Measurements from ENCODE around the gene LONRF3.
"Not testable (repeated sequence)": the region's sequence is repeated elsewhere in the genome, so short reads cannot be mapped to it uniquely, and the experiment has no call there.

Gene LONRF3

GRCh38 chrX:118990512-118991227, 16.3 kb downstream of the LONRF3 start:
- no peaks in the 10 kb centered on the region for H3K36me3 ChIP-seq (ENCODE audit: control insufficient read depth, insufficient read depth, low read length)
- H3K9ac ChIP-seq (ENCODE audit: low read length) = no peak overlapping the region
- no peaks in the 10 kb centered on the region for H3K27me3 ChIP-seq (ENCODE audit: control insufficient read depth, insufficient read depth, low read length)
- H3K4me3 ChIP-seq (ENCODE audit: low read length) = no peak overlapping the region
- H3K4me1 ChIP-seq (ENCODE audit: control insufficient read depth, insufficient read depth, low read length) = no peaks in the 10 kb centered on the region
- H3K9me3 ChIP-seq (ENCODE audit: control insufficient read depth, low read length) = no peaks in the 10 kb centered on the region

GRCh38 chrX:118992441-118993121, 18.2 kb downstream of the LONRF3 start:
- not testable (repeated sequence) for H3K36me3 ChIP-seq (ENCODE audit: control insufficient read depth, insufficient read depth, low read length); H3K9me3 ChIP-seq (ENCODE audit: control insufficient read depth, low read length); H3K9ac ChIP-seq (ENCODE audit: low read length); H3K4me1 ChIP-seq (ENCODE audit: control insufficient read depth, insufficient read depth, low read length); H3K4me3 ChIP-seq (ENCODE audit: low read length); H3K27me3 ChIP-seq (ENCODE audit: control insufficient read depth, insufficient read depth, low read length)

- no peak overlapping the region for H3K4me3 ChIP-seq (ENCODE audit: low read length)
- H3K9ac ChIP-seq (ENCODE audit: low read length) = no peak overlapping the region
- H3K36me3 ChIP-seq (ENCODE audit: control insufficient read depth, insufficient read depth, low read length) = no peaks in the 10 kb centered on the region
- H3K27me3 ChIP-seq (ENCODE audit: control insufficient read depth, insufficient read depth, low read length) = no peaks in the 10 kb centered on the region
- no peaks in the 10 kb centered on the region for H3K9me3 ChIP-seq (ENCODE audit: control insufficient read depth, low read length)
- H3K4me1 ChIP-seq (ENCODE audit: control insufficient read depth, insufficient read depth, low read length) = no peaks in the 10 kb centered on the region
Measured at GRCh38 chrX:119003462-119003861, 29.0 kb downstream of the LONRF3 start.

DNA sequence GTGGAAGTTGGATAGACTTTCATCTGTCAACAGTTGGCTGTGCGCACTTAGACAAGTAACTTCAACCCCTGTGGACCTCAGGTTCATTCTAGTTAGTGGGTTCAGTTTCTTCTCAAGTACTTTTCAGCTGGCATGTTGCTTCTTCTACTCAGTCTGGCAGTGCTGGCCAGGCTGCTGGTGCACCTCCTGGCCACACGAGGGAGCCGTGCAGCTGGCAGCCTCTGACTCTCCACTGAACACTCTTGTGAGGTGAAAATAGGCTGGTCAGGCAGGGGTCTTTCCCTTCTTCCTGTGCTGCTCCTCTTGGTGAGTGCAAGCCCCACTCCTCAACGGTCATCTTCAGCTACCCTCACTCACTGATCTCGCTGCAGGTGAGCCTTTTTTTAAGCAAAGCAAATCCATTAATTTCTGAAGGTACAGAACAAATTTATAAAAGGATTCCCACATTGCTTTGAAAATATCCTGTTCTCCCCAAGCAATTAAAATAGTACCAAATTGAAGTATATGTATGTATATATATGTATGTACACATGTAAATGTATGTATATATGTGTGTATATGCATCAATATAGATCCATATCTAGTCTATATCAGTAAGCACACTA, 30.6 kb downstream of the LONRF3 start:
- no peaks in the 10 kb centered on the region for H3K9me3 ChIP-seq (ENCODE audit: control insufficient read depth, low read length)
- H3K36me3 ChIP-seq (ENCODE audit: control insufficient read depth, insufficient read depth, low read length) = no peaks in the 10 kb centered on the region
- no peak overlapping the region for H3K4me3 ChIP-seq (ENCODE audit: low read length)
- no peaks in the 10 kb centered on the region for H3K4me1 ChIP-seq (ENCODE audit: control insufficient read depth, insufficient read depth, low read length)
- no peak overlapping the region for H3K9ac ChIP-seq (ENCODE audit: low read length)
- no peaks in the 10 kb centered on the region for H3K27me3 ChIP-seq (ENCODE audit: control insufficient read depth, insufficient read depth, low read length)

DNA sequence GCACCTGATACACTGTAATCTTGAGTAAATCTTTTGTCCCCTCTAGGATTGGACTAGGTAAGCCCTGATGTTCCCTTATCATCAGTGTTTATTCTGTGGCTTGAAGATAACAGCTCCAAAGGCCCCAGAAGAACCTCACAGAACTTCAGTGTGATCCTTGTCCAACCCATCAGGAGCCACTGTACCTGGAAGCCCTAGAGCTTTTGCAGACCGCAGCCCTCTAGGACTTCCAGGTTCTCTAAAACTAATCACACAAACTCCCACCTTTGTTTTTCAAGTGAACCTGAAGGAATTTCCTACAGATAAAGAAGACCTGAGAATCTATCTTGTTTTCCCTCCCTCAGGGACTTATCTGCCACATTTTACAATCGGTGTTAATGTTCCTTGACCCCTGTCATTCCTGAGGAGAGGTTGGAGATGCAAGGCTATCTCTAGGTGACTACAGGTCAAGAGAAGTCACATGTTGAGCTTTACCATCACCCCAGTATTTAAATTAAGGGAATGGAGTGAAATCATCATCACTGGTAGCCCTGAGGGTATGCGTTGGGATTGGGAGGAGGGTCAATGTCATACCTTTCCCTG, 32.9 kb downstream of the LONRF3 start:
- no peak overlapping the region for H3K4me3 ChIP-seq (ENCODE audit: low read length)
- H3K9me3 ChIP-seq (ENCODE audit: control insufficient read depth, low read length) = no peaks in the 10 kb centered on the region
- no peaks in the 10 kb centered on the region for H3K4me1 ChIP-seq (ENCODE audit: control insufficient read depth, insufficient read depth, low read length)
- H3K9ac ChIP-seq (ENCODE audit: low read length) = no peak overlapping the region
- no peaks in the 10 kb centered on the region for H3K36me3 ChIP-seq (ENCODE audit: control insufficient read depth, insufficient read depth, low read length)
- H3K27me3 ChIP-seq (ENCODE audit: control insufficient read depth, insufficient read depth, low read length) = no peaks in the 10 kb centered on the region

GRCh38 chrX:119008110-119008744, 33.8 kb downstream of the LONRF3 start:
- no peaks in the 10 kb centered on the region for H3K4me1 ChIP-seq (ENCODE audit: control insufficient read depth, insufficient read depth, low read length)
- H3K27me3 ChIP-seq (ENCODE audit: control insufficient read depth, insufficient read depth, low read length) = no peaks in the 10 kb centered on the region
- no peaks in the 10 kb centered on the region for H3K36me3 ChIP-seq (ENCODE audit: control insufficient read depth, insufficient read depth, low read length)

DNA sequence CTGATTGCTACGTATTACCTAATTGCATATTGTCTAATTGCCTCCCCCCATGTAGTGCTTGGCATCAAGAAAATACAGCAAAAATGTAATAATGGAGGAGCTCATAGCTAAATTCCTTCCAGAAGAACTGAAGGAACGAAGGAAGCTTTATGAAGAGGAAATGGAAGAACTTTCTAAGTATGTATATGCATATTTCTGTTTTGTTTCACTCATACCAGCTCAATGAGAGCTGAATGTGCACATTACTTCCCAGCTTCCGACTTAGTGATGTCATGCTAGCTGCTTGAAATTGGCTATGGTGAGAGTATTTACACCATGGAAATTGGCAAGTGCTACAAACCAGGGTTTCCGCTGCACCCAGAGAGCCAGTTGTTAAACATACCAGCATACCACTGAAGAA, 34.7 kb downstream of the LONRF3 start:
- no peak overlapping the region for H3K9ac ChIP-seq (ENCODE audit: low read length)
- no peaks in the 10 kb centered on the region for H3K36me3 ChIP-seq (ENCODE audit: control insufficient read depth, insufficient read depth, low read length)
- H3K4me1 ChIP-seq (ENCODE audit: control insufficient read depth, insufficient read depth, low read length) = no peaks in the 10 kb centered on the region
- no peaks in the 10 kb centered on the region for H3K9me3 ChIP-seq (ENCODE audit: control insufficient read depth, low read length)
- no peak overlapping the region for H3K4me3 ChIP-seq (ENCODE audit: low read length)
- no peaks in the 10 kb centered on the region for H3K27me3 ChIP-seq (ENCODE audit: control insufficient read depth, insufficient read depth, low read length)

More at GRCh38 chrX:119008110-119008744, 33.8 kb downstream of the LONRF3 start:
- Histone ChIP-seq H3K4me3 (ENCODE audit: low read length) (no peak overlapping the region), H3K9me3 (ENCODE audit: control insufficient read depth, low read length) (no peaks in the 10 kb centered on the region), H3K9ac (ENCODE audit: low read length) (no peak overlapping the region)

DNA sequence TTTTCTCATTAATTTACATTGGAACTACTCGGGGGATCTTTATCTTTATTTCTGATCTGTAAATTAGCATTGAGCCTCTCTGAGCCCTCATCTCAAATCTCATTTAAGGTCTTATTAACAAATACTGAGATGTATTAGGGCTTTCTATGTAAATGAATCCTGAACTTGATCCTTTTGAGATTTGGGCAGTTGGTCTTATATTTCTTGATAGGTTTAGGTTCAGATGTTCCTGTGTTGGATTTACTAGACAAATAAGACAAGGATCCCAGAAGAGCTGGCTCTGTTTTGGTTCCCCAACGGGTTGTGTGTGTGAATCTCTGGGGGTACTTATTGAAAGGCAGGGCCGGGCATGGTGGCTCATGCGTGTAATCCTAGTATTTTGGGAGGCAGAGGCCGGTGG, 36.1 kb downstream of the LONRF3 start:
- no peaks in the 10 kb centered on the region for H3K36me3 ChIP-seq (ENCODE audit: control insufficient read depth, insufficient read depth, low read length)
- H3K4me3 ChIP-seq (ENCODE audit: low read length) = no peak overlapping the region

DNA sequence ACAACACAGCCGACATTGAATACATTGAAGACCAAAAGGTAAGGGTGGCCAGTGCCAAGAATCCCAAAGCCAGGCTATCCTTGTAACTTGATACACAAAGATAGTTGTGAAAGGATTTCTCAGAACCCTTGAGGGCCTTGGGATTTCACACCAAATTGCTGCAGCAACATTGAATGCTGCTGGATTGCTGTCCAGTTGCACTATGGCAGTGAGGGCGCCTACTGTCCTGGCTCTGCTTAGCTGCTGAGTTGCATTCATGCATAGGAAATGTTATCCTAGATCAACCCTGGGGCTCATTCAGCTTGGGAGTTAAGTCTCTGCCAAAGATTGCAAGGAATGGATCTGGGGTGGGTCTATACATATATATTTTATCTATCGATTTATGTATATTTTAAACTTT, 38.7 kb downstream of the LONRF3 start:
- H3K36me3 ChIP-seq (ENCODE audit: control insufficient read depth, insufficient read depth, low read length) = no peaks in the 10 kb centered on the region

More for the DNA sequence above, 36.1 kb downstream of the LONRF3 start:
- Histone ChIP-seq H3K27me3 (ENCODE audit: control insufficient read depth, insufficient read depth, low read length) (no peaks in the 10 kb centered on the region), H3K9ac (ENCODE audit: low read length) (no peak overlapping the region), H3K9me3 (ENCODE audit: control insufficient read depth, low read length) (no peaks in the 10 kb centered on the region), H3K4me1 (ENCODE audit: control insufficient read depth, insufficient read depth, low read length) (no peaks in the 10 kb centered on the region)

GRCh38 chrX:119015407-119016237, 41.2 kb downstream of the LONRF3 start:
- H3K4me1 ChIP-seq (ENCODE audit: control insufficient read depth, insufficient read depth, low read length) = no peaks in the 10 kb centered on the region
- no peak overlapping the region for H3K4me3 ChIP-seq (ENCODE audit: low read length)
- no peak overlapping the region for H3K9ac ChIP-seq (ENCODE audit: low read length)
- no peaks in the 10 kb centered on the region for H3K9me3 ChIP-seq (ENCODE audit: control insufficient read depth, low read length)
- H3K27me3 ChIP-seq (ENCODE audit: control insufficient read depth, insufficient read depth, low read length) = no peaks in the 10 kb centered on the region
- H3K36me3 ChIP-seq (ENCODE audit: control insufficient read depth, insufficient read depth, low read length) = no peaks in the 10 kb centered on the region

More for the DNA sequence above, 38.7 kb downstream of the LONRF3 start:
- Histone ChIP-seq H3K27me3 (ENCODE audit: control insufficient read depth, insufficient read depth, low read length) (no peaks in the 10 kb centered on the region), H3K4me3 (ENCODE audit: low read length) (no peak overlapping the region), H3K9me3 (ENCODE audit: control insufficient read depth, low read length) (no peaks in the 10 kb centered on the region), H3K9ac (ENCODE audit: low read length) (no peak overlapping the region), H3K4me1 (ENCODE audit: control insufficient read depth, insufficient read depth, low read length) (no peaks in the 10 kb centered on the region)

GRCh38 chrX:119017077-119017476, 42.7 kb downstream of the LONRF3 start:
- H3K4me1 ChIP-seq (ENCODE audit: control insufficient read depth, insufficient read depth, low read length) = no peaks in the 10 kb centered on the region
- no peak overlapping the region for H3K4me3 ChIP-seq (ENCODE audit: low read length)
- H3K36me3 ChIP-seq (ENCODE audit: control insufficient read depth, insufficient read depth, low read length) = no peaks in the 10 kb centered on the region
- H3K9ac ChIP-seq (ENCODE audit: low read length) = no peak overlapping the region
- H3K27me3 ChIP-seq (ENCODE audit: control insufficient read depth, insufficient read depth, low read length) = no peaks in the 10 kb centered on the region
- no peaks in the 10 kb centered on the region for H3K9me3 ChIP-seq (ENCODE audit: control insufficient read depth, low read length)
